ENCODE data around the gene PRPS1.
"Not testable (repeated sequence)": the region's sequence is repeated elsewhere in the genome, so short reads cannot be mapped to it uniquely, and the experiment has no call there.

PRPS1 gene

GRCh38 chrX:107675823-107676555, 47.7 kb downstream of the PRPS1 start:
- peak in 3 of 6 experiments; percentile 10 to 50 (median 30) for DNase-seq

DNA sequence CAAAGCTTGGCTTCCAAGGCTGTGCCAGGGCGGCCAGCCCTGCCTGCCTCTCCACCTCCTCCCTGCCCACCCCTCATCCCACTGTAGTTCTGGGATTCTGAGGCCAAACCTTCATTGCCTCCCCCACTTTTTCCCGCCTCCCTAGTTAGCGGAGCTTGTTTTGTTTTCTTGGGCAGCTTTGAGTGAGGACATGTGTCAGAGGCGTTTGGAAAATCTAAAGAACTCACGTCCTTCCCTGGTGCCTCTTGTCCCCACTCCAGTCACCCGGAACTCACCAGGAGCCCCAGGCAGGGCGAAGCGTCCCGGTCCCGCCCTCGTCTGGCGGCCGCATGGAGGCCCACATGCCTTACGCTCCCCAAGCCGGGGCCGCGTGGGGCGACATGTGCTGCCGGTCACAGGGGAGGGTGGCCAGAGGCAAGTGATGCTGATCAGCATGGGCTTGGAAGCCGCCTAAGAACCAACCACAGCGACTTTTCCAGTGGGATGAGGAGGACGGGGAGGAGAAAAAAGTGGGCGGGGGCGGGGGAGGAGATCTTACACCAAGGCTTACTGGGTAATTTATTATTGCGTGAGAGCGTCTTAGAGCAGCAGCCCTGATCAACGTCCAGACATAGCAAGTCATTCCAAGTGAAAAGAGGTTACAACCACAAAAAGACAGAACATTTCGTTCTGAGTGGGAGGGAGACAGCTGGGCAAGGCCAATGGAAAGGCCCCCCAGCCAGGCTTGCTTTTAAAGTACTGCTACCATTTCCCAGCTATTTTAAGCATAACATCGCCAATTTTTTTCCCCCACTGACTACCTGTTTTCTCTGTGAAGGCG, 48.5 kb downstream of the PRPS1 start:
- DNase-seq = peak; percentile 12 to 56 (median 31)

GRCh38 chrX:107677501-107677901, 49.2 kb downstream of the PRPS1 start:
- DNase-seq = peak in 1 of 6 experiments; percentile 28

DNA sequence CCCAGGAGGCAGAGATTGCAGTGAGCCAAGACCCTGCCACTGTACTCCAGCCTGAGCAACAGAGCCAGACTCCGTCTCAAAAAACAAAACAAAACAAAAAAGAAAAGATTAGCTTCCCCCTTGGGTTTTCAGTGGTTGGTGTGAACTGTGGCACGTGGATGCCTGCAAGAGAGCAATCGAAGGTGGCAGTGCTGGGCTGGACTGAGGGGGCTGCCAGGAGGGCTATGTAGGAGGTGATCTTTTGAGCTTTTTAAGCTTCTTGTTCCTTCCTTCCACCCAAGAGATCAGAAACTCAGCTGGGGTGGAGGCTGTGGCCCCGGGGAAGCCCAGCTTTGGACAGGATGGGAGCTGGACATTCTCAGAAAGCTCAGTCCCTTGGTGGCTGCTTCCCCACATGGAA, 49.6 kb downstream of the PRPS1 start:
- DNase-seq = no peak

DNA sequence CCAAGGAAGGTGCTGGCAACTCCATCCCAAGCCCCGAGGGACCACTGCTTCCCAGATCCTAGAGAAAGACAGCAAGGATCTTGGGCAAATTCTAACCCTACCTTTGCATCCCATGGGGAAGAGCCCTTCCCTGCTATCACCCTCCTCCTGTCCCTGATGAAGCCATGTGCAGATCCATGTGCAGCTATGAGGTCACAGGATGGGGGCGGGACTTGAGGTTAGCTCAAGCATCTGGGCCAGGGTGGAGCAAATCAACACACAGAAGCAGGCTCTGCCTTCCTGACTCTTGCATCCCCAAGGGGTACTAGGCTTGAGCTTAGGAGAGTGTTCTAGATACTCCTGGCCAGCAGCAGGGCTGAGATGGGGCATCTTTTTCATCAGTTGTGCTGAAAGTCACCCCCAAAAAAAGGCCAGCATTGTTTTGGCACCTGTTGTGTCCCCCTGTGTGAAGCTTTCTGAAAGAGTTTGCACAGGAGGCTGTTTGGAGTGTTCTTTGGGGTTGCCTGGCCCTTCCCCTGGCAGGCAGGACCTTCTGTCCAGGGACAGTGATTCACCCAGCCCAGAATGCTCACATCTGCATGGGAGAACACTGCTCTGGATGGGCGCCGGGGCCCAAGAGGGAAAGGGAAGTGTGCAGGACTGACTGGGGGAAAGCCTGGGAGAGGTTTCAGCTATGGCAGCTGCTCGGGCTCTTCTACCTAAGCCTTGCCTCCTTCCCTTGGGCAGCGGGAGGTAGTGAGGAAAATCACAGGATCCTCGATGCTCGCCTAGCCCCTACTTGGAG, 50.8 kb downstream of the PRPS1 start:
- peak; percentile 32 to 79 (median 66) for DNase-seq

- DNase-seq = no peak
Measured at GRCh38 chrX:107682256-107682655, 53.9 kb downstream of the PRPS1 start.

DNA sequence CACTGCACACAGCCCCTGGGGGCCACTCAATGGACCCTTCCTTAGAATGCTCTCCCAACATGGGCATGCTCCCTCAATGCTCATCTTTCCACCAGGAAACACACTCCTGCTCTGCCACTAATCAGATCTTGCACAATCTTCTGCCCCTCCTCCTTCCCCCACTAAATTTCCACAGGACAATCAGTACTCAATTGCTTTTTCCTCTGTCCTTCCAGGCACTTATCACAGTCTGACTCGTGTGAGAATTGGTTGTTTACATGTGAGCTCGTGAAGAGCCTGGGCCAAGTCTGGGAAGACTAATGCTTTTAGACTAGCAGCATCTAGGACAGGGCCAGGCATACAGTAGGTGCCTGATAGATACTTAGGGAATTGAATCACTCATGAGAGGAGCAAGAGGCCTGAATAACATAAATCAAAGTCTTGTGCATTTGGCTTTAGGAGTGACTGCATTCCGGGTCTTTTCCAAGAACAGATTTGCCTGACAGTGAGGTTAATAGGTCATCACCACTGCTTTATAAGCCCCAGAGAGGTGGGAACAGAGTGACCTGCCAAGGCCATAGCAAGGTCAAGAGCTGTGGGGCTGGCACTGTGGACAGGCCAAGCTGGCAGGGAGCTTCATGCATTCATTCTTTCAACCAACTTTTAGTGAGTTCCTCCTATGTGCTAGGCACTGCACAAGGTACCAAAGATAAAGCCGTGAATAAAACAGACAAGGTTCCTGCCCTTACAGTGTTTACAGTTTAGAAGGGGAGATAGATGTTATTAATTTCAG, 55.0 kb downstream of the PRPS1 start:
- DNase-seq = no peak

DNA sequence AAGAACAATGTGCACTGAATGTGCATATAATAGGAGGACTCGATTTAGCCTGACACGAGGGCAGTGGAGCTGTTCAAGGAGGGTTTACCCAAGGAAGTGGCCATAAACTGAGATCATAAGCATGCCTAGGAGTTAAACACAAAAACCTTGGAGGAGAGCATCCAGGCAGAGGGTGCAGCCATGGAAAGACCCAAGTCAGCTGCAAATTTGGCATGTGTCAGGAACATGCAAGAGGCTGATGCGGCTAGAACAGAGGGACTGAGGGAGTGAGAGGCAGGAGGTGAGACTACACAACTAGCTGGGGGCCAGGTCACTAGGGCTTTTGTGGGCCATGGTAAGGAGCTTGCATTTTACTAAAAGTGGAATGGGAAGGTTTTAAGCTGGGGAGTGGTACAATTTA, 55.6 kb downstream of the PRPS1 start:
- DNase-seq = no peak

DNA sequence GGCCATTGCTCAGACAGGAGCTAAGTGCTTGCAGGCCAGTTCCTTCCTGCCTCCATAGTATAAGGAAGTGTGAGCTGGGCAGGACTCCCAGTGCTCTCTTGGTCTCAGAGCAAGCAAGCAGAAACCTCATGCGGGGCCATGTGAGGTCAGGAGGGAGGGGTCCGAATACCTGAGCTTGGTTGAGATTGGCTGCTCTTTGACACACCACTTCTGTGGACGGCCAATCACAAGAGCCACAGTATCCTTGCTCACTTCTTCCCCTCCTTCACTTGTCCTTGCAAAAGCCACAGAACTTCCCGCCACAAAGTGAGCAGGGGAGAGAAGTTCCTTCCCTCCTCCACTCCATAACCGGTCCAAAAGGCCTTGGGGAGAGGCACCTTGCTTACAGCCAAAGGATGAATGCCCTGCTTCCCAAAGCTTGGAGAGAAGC, 56.7 kb downstream of the PRPS1 start:
- no peak for DNase-seq

- not testable (repeated sequence) for DNase-seq
Measured at GRCh38 chrX:107685586-107685985, 57.3 kb downstream of the PRPS1 start.

DNA sequence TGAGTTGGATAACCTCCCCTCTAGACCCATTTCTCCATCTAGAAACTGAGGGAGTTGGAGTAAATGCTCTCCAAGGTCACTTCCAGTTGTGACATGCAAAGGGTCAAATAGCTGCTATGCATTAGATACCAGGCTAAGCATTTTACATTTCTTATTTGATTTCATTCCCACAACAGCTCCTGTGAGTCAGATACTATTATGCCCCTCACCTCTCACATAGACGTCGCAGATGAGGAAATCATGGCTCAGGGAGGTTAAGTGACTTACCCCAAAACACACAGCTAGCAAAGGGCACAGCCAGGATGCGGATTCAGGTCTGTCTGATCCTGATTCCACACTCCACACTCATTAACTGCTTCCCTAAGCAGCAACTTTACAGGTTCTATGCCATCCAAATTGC, 57.7 kb downstream of the PRPS1 start:
- no peak for DNase-seq

DNA sequence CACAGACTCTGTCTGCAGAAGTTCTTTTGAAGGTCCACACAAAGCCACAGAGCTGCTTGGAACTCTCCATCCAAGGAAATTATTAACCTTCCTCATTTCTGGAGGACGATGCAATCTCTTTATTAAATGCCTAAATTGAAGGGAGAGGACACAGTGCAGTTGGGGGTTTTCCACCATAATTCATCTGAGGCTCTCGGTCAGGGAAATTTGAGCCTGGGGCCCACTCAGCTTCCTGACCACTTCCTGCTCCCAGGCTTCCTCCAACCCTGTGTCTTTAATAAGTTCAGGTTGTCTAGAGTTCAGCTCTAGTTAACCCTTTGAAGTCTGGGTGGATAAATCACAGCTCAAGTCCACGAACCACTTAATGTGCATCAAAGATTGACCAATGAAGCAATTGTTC, 58.5 kb downstream of the PRPS1 start:
- no peak for DNase-seq

- no peak for DNase-seq
Measured at GRCh38 chrX:107687445-107687844, 59.1 kb downstream of the PRPS1 start.

GRCh38 chrX:107691024-107691448, 62.7 kb downstream of the PRPS1 start:
- DNase-seq = no peak

DNA sequence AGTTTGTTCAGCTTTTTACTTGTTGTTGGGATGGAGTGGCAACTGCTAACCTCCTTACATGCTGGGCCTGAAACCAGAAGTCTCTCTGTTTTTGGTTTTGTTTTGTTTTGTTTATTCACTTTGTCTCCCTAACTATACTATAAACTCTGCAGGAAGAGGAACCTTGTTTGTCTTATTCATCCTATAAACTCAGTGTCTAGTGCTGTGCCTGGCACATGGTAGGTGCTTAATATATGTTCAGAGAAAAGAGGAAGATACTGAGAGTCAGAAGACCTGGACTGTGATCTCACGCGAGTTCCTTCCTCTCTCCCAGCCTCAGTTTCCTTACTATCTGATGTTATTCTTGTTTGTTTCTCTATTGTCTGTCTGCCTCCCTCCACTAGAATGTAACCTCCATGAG, 71.3 kb downstream of the PRPS1 start:
- no peak for DNase-seq

- no peak for DNase-seq
Measured at GRCh38 chrX:107700317-107700774, 72.0 kb downstream of the PRPS1 start.
